Vagina (tissue), 2 donors: Measurements from ENCODE around the gene ZFHX3.
A peak's percentile ranks its signal among the peaks of the same experiment; 100 is the strongest.

Source experiments
- CTCF ChIP-seq, 3 experiments: fragments of 450-650 bp in 2 of 3; fragments of 200-600 bp in 1 of 3; sonication (generic) in 1 of 3; IDR thresholded peaks; one replicate each; pipeline ENCODE4 v1.5.1; 2017 to 2019; ENCODE audit warnings: antibody characterized with exemption in 3 of 3, mild to moderate bottlenecking in 2 of 3, moderate library complexity in 2 of 3
- POLR2AphosphoS5 ChIP-seq, 2 donors: sonication (generic); formaldehyde crosslinking; IDR thresholded peaks; one replicate each; pipeline ENCODE4 v1.9.0; 2017; ENCODE audit warnings: antibody characterized with exemption in 2 of 2, mild to moderate bottlenecking in 2 of 2, low read depth in 1 of 2; ENCODE audit not compliant: insufficient read depth in 1 of 2

GRCh38 chr16:73058616-73059409, 10.9 kb upstream of the ZFHX3 start:
- TF ChIP-seq CTCF (IDR thresholded peaks at IDR 0.05): no peak
- TF ChIP-seq POLR2AphosphoS5 (IDR thresholded peaks at IDR 0.05; ENCODE audit: insufficient read depth in 1 of 2, low read depth in 1 of 2): peak in 1 of 2 donors; percentile 37
